WTC11 (cell line): ENCODE measurements around the gene COL25A1. TPM values are rescaled to one million over a fixed set of nuclear protein-coding genes. Genes with fewer than 3 reads are reported as not detected.

Source experiments
- ATAC-seq: fragments of 200-7000 bp; cut with Tn5 transposase; 2 replicates; pipeline ENCODE4 v1.10.0; 2021; ENCODE audit warnings: mild to moderate bottlenecking, moderate library complexity
- CTCF ChIA-PET: fragments of 300-600 bp; sonication (Branson Sonifier 250); formaldehyde crosslinking; loops from one replicate; lab custom pipeline; 2021; ENCODE audit warnings: antibody characterized with exemption; lab: Charles Lee
- POLR2A ChIA-PET: fragments of 350-600 bp; sonication (Branson Sonifier 250); formaldehyde crosslinking; loops from one replicate; lab custom pipeline; 2021; ENCODE audit warnings: antibody characterized with exemption; lab: Charles Lee
- DNase-seq: peaks from one replicate; pipeline ENCODE4 v3.0.0; 2021; ENCODE audit warnings: low spot score
- H3K27ac Mint-ChIP-seq: 2 replicates; pipeline ENCODE4 v1.8.0; 2021; ENCODE audit warnings: mixed read lengths
- H3K27me3 Mint-ChIP-seq: 2 replicates; pipeline ENCODE4 v1.8.0; 2021; ENCODE audit warnings: low read depth, mild to moderate bottlenecking, moderate library complexity, mixed read lengths
- H3K36me3 Mint-ChIP-seq: 2 replicates; pipeline ENCODE4 v1.8.0; 2021; ENCODE audit warnings: mixed read lengths
- H3K4me1 Mint-ChIP-seq: 2 replicates; pipeline ENCODE4 v1.8.0; 2022; ENCODE audit warnings: mixed read lengths
- H3K4me3 Mint-ChIP-seq: 2 replicates; pipeline ENCODE4 v1.8.0; 2021; ENCODE audit warnings: mild to moderate bottlenecking, moderate library complexity, mixed read lengths
- H3K9me3 Mint-ChIP-seq: 2 replicates; pipeline ENCODE4 v1.8.0; 2021; ENCODE audit warnings: mixed read lengths
- ATF1 ChIP-seq: sonication (generic); formaldehyde crosslinking; IDR thresholded peaks from 2 replicates; pipeline ENCODE4 v1.8.1; 2023; ENCODE audit warnings: mild to moderate bottlenecking, moderate library complexity, missing genetic modification reagents
- E2F4 ChIP-seq: sonication (generic); formaldehyde crosslinking; IDR thresholded peaks from 2 replicates; pipeline ENCODE4 v1.8.1; 2022; ENCODE audit warnings: low read depth, mild to moderate bottlenecking, moderate library complexity, missing genetic modification reagents, borderline replicate concordance
- ELF4 ChIP-seq: sonication (generic); formaldehyde crosslinking; IDR thresholded peaks from 2 replicates; pipeline ENCODE4 v1.8.1; 2022; ENCODE audit warnings: low read depth, mild to moderate bottlenecking, moderate library complexity, missing genetic modification reagents
- FOXP4 ChIP-seq: sonication (generic); formaldehyde crosslinking; IDR thresholded peaks from 2 replicates; pipeline ENCODE4 v1.8.0; 2022; ENCODE audit warnings: mild to moderate bottlenecking, missing genetic modification reagents
- IRF1 ChIP-seq: sonication (generic); formaldehyde crosslinking; IDR thresholded peaks from 2 replicates; pipeline ENCODE4 v1.8.0; 2023; ENCODE audit warnings: missing genetic modification reagents
- PREB ChIP-seq: sonication (generic); formaldehyde crosslinking; IDR thresholded peaks from 2 replicates; pipeline ENCODE4 v1.8.1; 2022; ENCODE audit warnings: mild to moderate bottlenecking, missing genetic modification reagents, moderate library complexity, borderline replicate concordance
- TCF7 ChIP-seq: sonication (generic); formaldehyde crosslinking; IDR thresholded peaks from 2 replicates; pipeline ENCODE4 v1.8.0; 2022; ENCODE audit warnings: mild to moderate bottlenecking, low read depth, missing genetic modification reagents, moderate library complexity
- TEAD4 ChIP-seq: sonication (generic); formaldehyde crosslinking; IDR thresholded peaks from 2 replicates; pipeline ENCODE4 v1.8.0; 2022; ENCODE audit warnings: mild to moderate bottlenecking, missing genetic modification reagents
- ZBTB43 ChIP-seq: sonication (generic); formaldehyde crosslinking; IDR thresholded peaks from 2 replicates; pipeline ENCODE4 v1.8.1; 2023; ENCODE audit warnings: mild to moderate bottlenecking, missing genetic modification reagents
- ZNF317 ChIP-seq: sonication (generic); formaldehyde crosslinking; IDR thresholded peaks from 2 replicates; pipeline ENCODE4 v1.8.1; 2023; ENCODE audit warnings: low read depth, mild to moderate bottlenecking, moderate library complexity, missing genetic modification reagents, borderline replicate concordance
- ZNF532 ChIP-seq: fragments of 250-450 bp; sonication (Bioruptor Pico); IDR thresholded peaks from 2 replicates; pipeline ENCODE4 v1.9.0; 2021; ENCODE audit warnings: mild to moderate bottlenecking, borderline replicate concordance
- total RNA-seq: library from RNA; stranded (reverse); gene quantifications from 3 replicates; pipeline ENCODE4 v1.2.3, GENCODE V29; 2021

Gene COL25A1
- total RNA-seq, 1 experiment from 2014 or later: 6.6 TPM

GRCh38 chr4:108902769-108903168 lies 399.7 kb downstream of the COL25A1 start (continued):
- TF ChIP-seq ZNF532 (CRISPR knock-in tag) (no peak), FOXP4 (CRISPR knock-in tag) (no peak), ZBTB43 (no peak)

GRCh38 chr4:108901291-108901690 lies 401.2 kb downstream of the COL25A1 start:
- H3K4me3 Mint-ChIP-seq: no peak overlapping the region
- no peak for TF ChIP-seq ZNF317 (CRISPR knock-in tag)
- TF ChIP-seq IRF1 (CRISPR knock-in tag): no peak
- no peak for TF ChIP-seq ATF1 (CRISPR knock-in tag)
- no peak for TF ChIP-seq ELF4 (CRISPR knock-in tag)
- TF ChIP-seq ZBTB43: no peak
- TF ChIP-seq PREB (CRISPR knock-in tag): no peak
- no peak for TF ChIP-seq TCF7 (CRISPR knock-in tag)
- no peak for TF ChIP-seq TEAD4
- no peak for TF ChIP-seq E2F4
- ChIA-PET POLR2A (no interaction called here), CTCF (no interaction called here)
- no peaks in the 10 kb centered on the region for H3K9me3 Mint-ChIP-seq
- ATAC-seq (no peak), DNase-seq (no peak)
- no peaks in the 10 kb centered on the region for H3K27me3 Mint-ChIP-seq
- no peak overlapping the region for H3K27ac Mint-ChIP-seq
- peaks cover 24% of the 10 kb centered on the region for H3K4me1 Mint-ChIP-seq
- no peaks in the 10 kb centered on the region for H3K36me3 Mint-ChIP-seq
